ENCODE results near the gene AJAP1.

The AJAP1 gene

GRCh38 chr1:4657960-4658541, 3.6 kb downstream of the AJAP1 start:
- no peak for DNase-seq (ENCODE audit: low read depth in 2 of 2)

- DNase-seq (ENCODE audit: low read depth in 2 of 2) = no peak
Measured at GRCh38 chr1:4658643-4659628, 4.5 kb downstream of the AJAP1 start.

GRCh38 chr1:4660917-4661594, 6.6 kb downstream of the AJAP1 start:
- DNase-seq (ENCODE audit: low read depth in 2 of 2) = no peak

GRCh38 chr1:4661595-4661917, 7.1 kb downstream of the AJAP1 start:
- DNase-seq (ENCODE audit: low read depth in 2 of 2) = no peak

- no peak for DNase-seq (ENCODE audit: low read depth in 2 of 2)
Measured at GRCh38 chr1:4662168-4662567, 7.8 kb downstream of the AJAP1 start.

GRCh38 chr1:4662723-4663122, 8.3 kb downstream of the AJAP1 start:
- no peak for DNase-seq (ENCODE audit: low read depth in 2 of 2)

- DNase-seq (ENCODE audit: low read depth in 2 of 2) = no peak
Measured at GRCh38 chr1:4664095-4664494, 9.7 kb downstream of the AJAP1 start.

- no peak for DNase-seq (ENCODE audit: low read depth in 2 of 2)
Measured at GRCh38 chr1:4664606-4665005, 10.2 kb downstream of the AJAP1 start.

- DNase-seq (ENCODE audit: low read depth in 2 of 2) = no peak
Measured at GRCh38 chr1:4665456-4665855, 11.0 kb downstream of the AJAP1 start.

- DNase-seq (ENCODE audit: low read depth in 2 of 2) = peak in 1 of 2 experiments; percentile 18
Measured at GRCh38 chr1:4666683-4667082, 12.3 kb downstream of the AJAP1 start.

- peak; percentile 77 to 78 for DNase-seq (ENCODE audit: low read depth in 2 of 2)
Measured at GRCh38 chr1:4668743-4669700, 14.6 kb downstream of the AJAP1 start.

- no peak for DNase-seq (ENCODE audit: low read depth in 2 of 2)
Measured at GRCh38 chr1:4670265-4670664, 15.9 kb downstream of the AJAP1 start.

- DNase-seq (ENCODE audit: low read depth in 2 of 2) = no peak
Measured at GRCh38 chr1:4671828-4672227, 17.4 kb downstream of the AJAP1 start.

- DNase-seq (ENCODE audit: low read depth in 2 of 2) = no peak
Measured at GRCh38 chr1:4673494-4673893, 19.1 kb downstream of the AJAP1 start.

- DNase-seq (ENCODE audit: low read depth in 2 of 2) = no peak
Measured at GRCh38 chr1:4674117-4674516, 19.7 kb downstream of the AJAP1 start.

- no peak for DNase-seq (ENCODE audit: low read depth in 2 of 2)
Measured at GRCh38 chr1:4674676-4675075, 20.3 kb downstream of the AJAP1 start.

- no peak for DNase-seq (ENCODE audit: low read depth in 2 of 2)
Measured at GRCh38 chr1:4675454-4676186, 21.2 kb downstream of the AJAP1 start.

GRCh38 chr1:4676253-4676652, 21.8 kb downstream of the AJAP1 start:
- DNase-seq (ENCODE audit: low read depth in 2 of 2) = no peak

- no peak for DNase-seq (ENCODE audit: low read depth in 2 of 2)
Measured at GRCh38 chr1:4677608-4678007, 23.2 kb downstream of the AJAP1 start.

- DNase-seq (ENCODE audit: low read depth in 2 of 2) = no peak
Measured at GRCh38 chr1:4678066-4678717, 23.8 kb downstream of the AJAP1 start.

All from fibroblast of skin of left biceps (primary cell).